HepG2 (cell line): ENCODE results near the gene HYCC2. TPM values are rescaled to one million over a fixed set of nuclear protein-coding genes. Genes with fewer than 3 reads are reported as not detected.

Source experiments
- ARID2 ChIP-seq: sonication (generic); formaldehyde crosslinking; IDR thresholded peaks from 2 replicates; pipeline ENCODE4 v1.8.1; 2022; ENCODE audit warnings: mild to moderate bottlenecking, missing genetic modification reagents, borderline replicate concordance
- ARNT ChIP-seq: fragments of 450-650 bp; IDR thresholded peaks from 2 replicates; pipeline ENCODE4 v1.6.1; 2017
- BCL6 ChIP-seq: IDR thresholded peaks from 2 replicates; pipeline ENCODE4 v1.6.1; 2016; ENCODE audit warnings: missing genetic modification reagents, missing compliant biosample characterization
- CBX5 ChIP-seq: sonication (generic); formaldehyde crosslinking; IDR thresholded peaks from 2 replicates; pipeline ENCODE4 v1.4.0; 2020; ENCODE audit warnings: missing genetic modification reagents, borderline replicate concordance
- FOSL2 ChIP-seq: sonication (generic); formaldehyde crosslinking; IDR thresholded peaks from 2 replicates; pipeline ENCODE4 v1.4.0; 2020; ENCODE audit warnings: missing genetic modification reagents
- FOXP1 ChIP-seq, 2 experiments: fragments of 450-650 bp in 1 of 2; IDR thresholded peaks; 2 replicates each; pipeline ENCODE4 v1.6.1; 2017 to 2018; ENCODE audit warnings: antibody characterized with exemption in 1 of 2
- HDAC6 ChIP-seq: fragments of 200-600 bp; sonication (generic); IDR thresholded peaks from 2 replicates; pipeline ENCODE4 v1.7.0; 2017; ENCODE audit warnings: mild to moderate bottlenecking, antibody characterized with exemption, low read length, low read depth
- HHEX ChIP-seq: IDR thresholded peaks from 2 replicates; pipeline ENCODE4 v1.6.1; 2016; ENCODE audit warnings: control low read depth
- HIVEP1 ChIP-seq: sonication (generic); formaldehyde crosslinking; IDR thresholded peaks from 2 replicates; pipeline ENCODE4 v1.4.0; 2020; ENCODE audit warnings: mild to moderate bottlenecking, missing genetic modification reagents
- HNRNPL ChIP-seq: fragments of 200-400 bp; formaldehyde crosslinking; IDR thresholded peaks from 2 replicates; pipeline ENCODE4 v1.6.1; 2017; ENCODE audit warnings: mild to moderate bottlenecking, low read depth, low read length
- HNRNPLL ChIP-seq: fragments of 200-400 bp; formaldehyde crosslinking; IDR thresholded peaks from 2 replicates; pipeline ENCODE4 v1.6.1; 2017; ENCODE audit warnings: mild to moderate bottlenecking, low read depth, low read length; ENCODE audit not compliant: poor library complexity, severe bottlenecking
- ISL2 ChIP-seq: sonication (generic); formaldehyde crosslinking; IDR thresholded peaks from 2 replicates; pipeline ENCODE4 v1.5.0; 2020; ENCODE audit warnings: missing genetic modification reagents
- KMT2A ChIP-seq: sonication (generic); formaldehyde crosslinking; IDR thresholded peaks from 2 replicates; pipeline ENCODE4 v1.4.0; 2020; ENCODE audit warnings: missing genetic modification reagents
- MED1 ChIP-seq: sonication (generic); formaldehyde crosslinking; IDR thresholded peaks from 2 replicates; pipeline ENCODE4 v1.4.0; 2020; ENCODE audit warnings: missing genetic modification reagents
- PCBP2 ChIP-seq: fragments of 200-400 bp; formaldehyde crosslinking; optimal IDR thresholded peaks from 2 replicates; pipeline ENCODE3; 2018; ENCODE audit warnings: low read length, low read depth; ENCODE audit not compliant: poor library complexity, severe bottlenecking
- POLR2AphosphoS2 ChIP-seq: IDR thresholded peaks from 2 replicates; pipeline ENCODE4 v1.6.1; 2011; ENCODE audit warnings: low read depth, low read length, improper control_type of control experiment
- REPIN1 ChIP-seq: sonication (generic); formaldehyde crosslinking; IDR thresholded peaks from 2 replicates; pipeline ENCODE4 v1.8.0; 2022; ENCODE audit warnings: missing genetic modification reagents, low read depth, mild to moderate bottlenecking, borderline replicate concordance
- RNF2 ChIP-seq: fragments of 450-650 bp; conservative IDR thresholded peaks from 2 replicates; pipeline ENCODE4 v1.6.1; 2016; ENCODE audit warnings: low read depth
- SOX6 ChIP-seq, 2 experiments: fragments of 450-650 bp in 1 of 2; sonication (generic) in 1 of 2; formaldehyde crosslinking in 1 of 2; IDR thresholded peaks; 2 replicates each; pipeline versions ENCODE4 v1.4.0 to v1.6.1; 2017 to 2020; ENCODE audit warnings: antibody characterized with exemption in 1 of 2, mild to moderate bottlenecking in 1 of 2, missing genetic modification reagents in 1 of 2
- TBP ChIP-seq: sonication (generic); formaldehyde crosslinking; IDR thresholded peaks from 2 replicates; pipeline ENCODE4 v1.5.0; 2020; ENCODE audit warnings: missing genetic modification reagents
- YEATS2 ChIP-seq: sonication (generic); formaldehyde crosslinking; IDR thresholded peaks from 2 replicates; pipeline ENCODE4 v1.4.0; 2020; ENCODE audit warnings: missing genetic modification reagents, borderline replicate concordance
- ZMAT3 ChIP-seq: sonication (generic); formaldehyde crosslinking; conservative IDR thresholded peaks from 2 replicates; pipeline ENCODE4 v1.7.0; 2021; ENCODE audit warnings: missing genetic modification reagents
- ZMYM3 ChIP-seq: sonication (generic); formaldehyde crosslinking; IDR thresholded peaks from 2 replicates; pipeline ENCODE4 v1.5.1; 2020; ENCODE audit warnings: mild to moderate bottlenecking, missing genetic modification reagents
- ZNF350 ChIP-seq: sonication (generic); formaldehyde crosslinking; IDR thresholded peaks from 2 replicates; pipeline ENCODE4 v1.4.0; 2020; ENCODE audit warnings: mild to moderate bottlenecking, low read depth, missing genetic modification reagents, borderline replicate concordance
- ZNF354B ChIP-seq: sonication (generic); formaldehyde crosslinking; IDR thresholded peaks from 2 replicates; pipeline ENCODE4 v1.8.0; 2022; ENCODE audit warnings: mild to moderate bottlenecking, missing genetic modification reagents
- ZNF878 ChIP-seq: sonication (generic); formaldehyde crosslinking; IDR thresholded peaks from 2 replicates; pipeline ENCODE4 v1.8.1; 2023; ENCODE audit warnings: mild to moderate bottlenecking, missing genetic modification reagents, moderate library complexity
- polyA plus RNA-seq, 8 experiments: library from polyadenylated mRNA; depleted of rRNA in 3 of 8; stranded (reverse) in 7 of 8; unstranded in 1 of 8; fragments of >200 nt; fragmentation: Illumina TruSeq in 4 of 8; extraction: Trizol in 4 of 8; gene quantifications; 2 replicates each; pipeline versions ENCODE4 v1.2.1 to v1.2.3, GENCODE V29; 2011 to 2016; ENCODE audit warnings: low read depth in 4 of 8, missing spikeins in 1 of 8, mixed read lengths in 1 of 8; ENCODE audit not compliant: insufficient read depth in 1 of 8
- total RNA-seq, 5 experiments: library from RNA; depleted of rRNA; stranded (reverse); fragments of >200 nt; fragmentation: Illumina TruSeq; extraction: Trizol; gene quantifications; 2 replicates each; pipeline ENCODE4 v1.2.3, GENCODE V29; 2016; ENCODE audit warnings: low read depth in 1 of 5
- TF ChIP-seq, protein P1 (sequence below): sonication (generic); formaldehyde crosslinking; IDR thresholded peaks from 2 replicates; pipeline ENCODE4 v1.4.0; 2020; ENCODE audit warnings: missing genetic modification reagents
- TF ChIP-seq, protein P2 (sequence below): sonication (generic); formaldehyde crosslinking; IDR thresholded peaks from 2 replicates; pipeline ENCODE4 v1.4.0; 2020; ENCODE audit warnings: mild to moderate bottlenecking, missing genetic modification reagents
- TF ChIP-seq, protein P3 (sequence below): sonication (generic); formaldehyde crosslinking; IDR thresholded peaks from 2 replicates; pipeline ENCODE4 v1.4.0; 2020; ENCODE audit warnings: mild to moderate bottlenecking, missing genetic modification reagents

HYCC2 gene
- total and polyA plus RNA-seq, 2 of the 13 experiments (the other 11 are each of a cell fraction or from before 2014, with no cell fraction given), result 4.7 to 13.9 TPM

DNA sequence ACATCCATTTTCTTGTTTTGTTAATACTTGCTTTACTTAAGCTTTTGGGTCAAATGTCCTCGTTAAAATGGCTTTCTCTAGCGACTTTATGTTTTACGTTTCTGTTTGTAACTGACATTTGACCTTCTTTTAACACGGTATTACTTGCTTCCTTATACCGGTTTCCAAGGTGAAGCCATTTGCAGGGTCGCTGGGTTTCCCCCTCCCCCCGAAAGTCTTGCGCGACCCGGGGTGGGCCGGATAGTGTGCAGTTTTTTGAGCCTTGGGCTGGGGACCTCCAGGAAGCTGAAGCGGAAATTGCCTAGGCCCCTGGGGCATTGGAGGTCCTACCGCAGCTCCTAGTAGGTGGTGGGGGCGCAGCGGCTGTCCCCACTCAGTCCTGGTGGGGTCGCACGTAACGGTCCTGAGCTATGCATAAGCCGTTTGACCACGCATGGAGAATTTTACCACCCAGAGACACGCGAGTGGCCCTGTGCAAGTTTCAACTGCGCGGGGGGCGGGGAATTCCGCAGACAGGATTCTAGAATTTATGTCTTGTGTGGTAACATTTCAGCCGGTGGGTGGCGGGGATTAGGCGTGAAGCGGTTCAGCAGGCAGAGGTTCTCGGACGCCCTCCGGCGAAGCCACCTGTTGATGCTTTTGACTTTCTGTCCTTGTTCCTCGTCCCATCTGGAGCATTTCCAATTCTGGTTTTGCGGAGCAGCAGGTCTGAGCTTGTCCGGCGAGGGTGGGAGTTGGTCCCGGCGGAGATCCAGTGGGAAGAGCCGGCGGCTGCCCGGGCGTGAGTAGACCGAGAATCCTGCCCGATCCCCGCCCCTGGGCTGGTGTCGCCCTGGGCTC lies 46.9 kb upstream of the HYCC2 start (continued):
- TF ChIP-seq, protein P1, sequence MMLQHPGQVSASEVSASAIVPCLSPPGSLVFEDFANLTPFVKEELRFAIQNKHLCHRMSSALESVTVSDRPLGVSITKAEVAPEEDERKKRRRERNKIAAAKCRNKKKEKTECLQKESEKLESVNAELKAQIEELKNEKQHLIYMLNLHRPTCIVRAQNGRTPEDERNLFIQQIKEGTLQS, result no peak; the same call in 1 of the 2 replicates
- TF ChIP-seq CBX5 (CRISPR knock-in tag) (peak; percentile 37; the same call in 1 of the 2 replicates), ZNF878 (peak; percentile 91), ISL2 (CRISPR knock-in tag) (peak; percentile 75), FOSL2 (CRISPR knock-in tag) (peak; percentile 41), SOX6 (IDR thresholded peaks at IDR 0.05) (no peak), SOX6 (CRISPR knock-in tag; IDR thresholded peaks at IDR 0.05) (peak; percentile 85), HNRNPL (peak; percentile 80; the same call in 1 of the 2 replicates), ZMAT3 (CRISPR knock-in tag) (peak; percentile 76; the same call in 1 of the 2 replicates), KMT2A (CRISPR knock-in tag) (peak; percentile 89), ARID2 (peak; percentile 72; the same call in 1 of the 2 replicates), HHEX (CRISPR knock-in tag) (no peak), YEATS2 (CRISPR knock-in tag) (no peak), PCBP2 (no peak), ZNF354B (CRISPR knock-in tag) (no peak), FOXP1 (IDR thresholded peaks at IDR 0.05) (no peak), FOXP1 (CRISPR knock-in tag; IDR thresholded peaks at IDR 0.05) (peak; percentile 17; the same call in 1 of the 2 replicates), ARNT (no peak), MED1 (CRISPR knock-in tag) (peak; percentile 78), TBP (no peak), POLR2AphosphoS2 (no peak), ZNF350 (CRISPR knock-in tag) (peak; percentile 79; the same call in 1 of the 2 replicates), REPIN1 (CRISPR knock-in tag) (peak; percentile 58; the same call in 1 of the 2 replicates), RNF2 (no peak), HNRNPLL (peak; percentile 92), BCL6 (CRISPR knock-in tag) (no peak; the same call in 1 of the 2 replicates), HDAC6 (no peak), HIVEP1 (CRISPR knock-in tag) (peak; percentile 79), ZMYM3 (CRISPR knock-in tag) (0 out of 2 replicates have a peak, but pooled peaks have one; percentile 10)
- TF ChIP-seq, protein P2, sequence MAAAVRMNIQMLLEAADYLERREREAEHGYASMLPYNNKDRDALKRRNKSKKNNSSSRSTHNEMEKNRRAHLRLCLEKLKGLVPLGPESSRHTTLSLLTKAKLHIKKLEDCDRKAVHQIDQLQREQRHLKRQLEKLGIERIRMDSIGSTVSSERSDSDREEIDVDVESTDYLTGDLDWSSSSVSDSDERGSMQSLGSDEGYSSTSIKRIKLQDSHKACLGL, result no peak
- TF ChIP-seq, protein P3, sequence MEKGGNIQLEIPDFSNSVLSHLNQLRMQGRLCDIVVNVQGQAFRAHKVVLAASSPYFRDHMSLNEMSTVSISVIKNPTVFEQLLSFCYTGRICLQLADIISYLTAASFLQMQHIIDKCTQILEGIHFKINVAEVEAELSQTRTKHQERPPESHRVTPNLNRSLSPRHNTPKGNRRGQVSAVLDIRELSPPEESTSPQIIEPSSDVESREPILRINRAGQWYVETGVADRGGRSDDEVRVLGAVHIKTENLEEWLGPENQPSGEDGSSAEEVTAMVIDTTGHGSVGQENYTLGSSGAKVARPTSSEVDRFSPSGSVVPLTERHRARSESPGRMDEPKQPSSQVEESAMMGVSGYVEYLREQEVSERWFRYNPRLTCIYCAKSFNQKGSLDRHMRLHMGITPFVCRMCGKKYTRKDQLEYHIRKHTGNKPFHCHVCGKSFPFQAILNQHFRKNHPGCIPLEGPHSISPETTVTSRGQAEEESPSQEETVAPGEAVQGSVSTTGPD (CRISPR knock-in tag), result 0 out of 2 replicates have a peak, but pooled peaks have one; percentile 70
